ENCODE results near the gene MXI1. TPM values are rescaled to one million over a fixed set of nuclear protein-coding genes. Genes with fewer than 3 reads are reported as not detected.

MXI1 gene
- polyA plus RNA-seq, 1 experiment, result 17.3 TPM

- DNase-seq (ENCODE audit: low read depth, low spot score), result no peak
- Histone ChIP-seq H3K27ac (ENCODE audit: low read depth, low read length) (peak overlapping the region; percentile 91), H3K9me3 (ENCODE audit: control insufficient read depth, insufficient read depth, low read length) (no peaks in the 10 kb centered on the region; the same call in 1 of the 2 replicates), H3K27me3 (ENCODE audit: control insufficient read depth, insufficient read depth, low read length) (peaks cover 9% of the 10 kb centered on the region), H3K4me3 (ENCODE audit: low read depth, low read length) (peak overlapping the region; percentile 78)
- TF ChIP-seq CTCF (IDR thresholded peaks at IDR 0.05; ENCODE audit: low read depth, low read length), result no peak
- CTCF ChIA-PET, result interaction anchor here (0.7 to 4.8 kb wide), 5 partner anchors 12 to 72 kb away, joined by 4 to 27 read pairs (median 11); no protein-coding TSS in a partner anchor
- POLR2A ChIA-PET, result interaction anchor here (0.6 to 2.7 kb wide), 7 partner anchors 11 to 116 kb away, joined by 3 to 19 read pairs (median 5); no protein-coding TSS in a partner anchor
These were observed 2.7 kb downstream of the MXI1 start for GRCh38 chr10:110209926-110210673.

- H3K9me3 ChIP-seq (ENCODE audit: control insufficient read depth, insufficient read depth, low read length), result no peaks in the 10 kb centered on the region; the same call in 1 of the 2 replicates
- peaks cover 2% of the 10 kb centered on the region for H3K27me3 ChIP-seq (ENCODE audit: control insufficient read depth, insufficient read depth, low read length)
- ChIA-PET CTCF (interaction anchor here (0.7 to 4.8 kb wide), 6 partner anchors 11 to 326 kb away, joined by 4 to 27 read pairs (median 8); no protein-coding TSS in a partner anchor), POLR2A (interaction anchor here (0.7 to 2.7 kb wide), 7 partner anchors 11 to 115 kb away, joined by 3 to 19 read pairs (median 5); no protein-coding TSS in a partner anchor)
- DNase-seq (ENCODE audit: low read depth, low spot score), result peak; percentile 94
- peak overlapping the region; percentile 91 for H3K27ac ChIP-seq (ENCODE audit: low read depth, low read length)
- no peak for TF ChIP-seq CTCF (IDR thresholded peaks at IDR 0.05; ENCODE audit: low read depth, low read length)
- peak overlapping the region; percentile 78 for H3K4me3 ChIP-seq (ENCODE audit: low read depth, low read length)
These were observed 3.5 kb downstream of the MXI1 start for GRCh38 chr10:110210674-110211464.

GRCh38 chr10:110211465-110211843 is 4.0 kb downstream of the MXI1 start:
- no peak for TF ChIP-seq CTCF (IDR thresholded peaks at IDR 0.05; ENCODE audit: low read depth, low read length)
- DNase-seq (ENCODE audit: low read depth, low spot score), result no peak
- peak overlapping the region; percentile 58 for H3K4me3 ChIP-seq (ENCODE audit: low read depth, low read length)
- H3K9me3 ChIP-seq (ENCODE audit: control insufficient read depth, insufficient read depth, low read length), result no peaks in the 10 kb centered on the region; the same call in 1 of the 2 replicates
- ChIA-PET POLR2A (interaction anchor here (0.7 to 2.7 kb wide), 5 partner anchors 10 to 70 kb away, joined by 3 to 19 read pairs (median 7); no protein-coding TSS in a partner anchor), CTCF (interaction anchor here (1.0 to 4.8 kb wide), 3 partner anchors 10 to 327 kb away, joined by 4 to 27 read pairs (median 24); no protein-coding TSS in a partner anchor)
- peaks cover 2% of the 10 kb centered on the region for H3K27me3 ChIP-seq (ENCODE audit: control insufficient read depth, insufficient read depth, low read length)
- H3K27ac ChIP-seq (ENCODE audit: low read depth, low read length), result peak overlapping the region; percentile 61

- peaks cover 2% of the 10 kb centered on the region for H3K27me3 ChIP-seq (ENCODE audit: control insufficient read depth, insufficient read depth, low read length)
- no peak for TF ChIP-seq CTCF (IDR thresholded peaks at IDR 0.05; ENCODE audit: low read depth, low read length)
- H3K9me3 ChIP-seq (ENCODE audit: control insufficient read depth, insufficient read depth, low read length), result no peaks in the 10 kb centered on the region; the same call in 1 of the 2 replicates
- ChIA-PET CTCF (interaction anchor here (3.2 to 4.8 kb wide), 2 partner anchors 10 to 74 kb away, joined by 24 to 27 read pairs; no protein-coding TSS in a partner anchor), POLR2A (interaction anchor here (0.9 kb wide), 1 partner anchor 9 kb away, joined by 3 read pairs; no protein-coding TSS in a partner anchor)
- H3K4me3 ChIP-seq (ENCODE audit: low read depth, low read length), result no peak overlapping the region
- H3K27ac ChIP-seq (ENCODE audit: low read depth, low read length), result no peak overlapping the region
- no peak for DNase-seq (ENCODE audit: low read depth, low spot score)
These were observed 5.0 kb downstream of the MXI1 start for GRCh38 chr10:110212119-110213006.
